Left ventricle myocardium inferior (tissue), 1 donor: ENCODE data around the gene PEX7. TPM values are rescaled to one million over a fixed set of nuclear protein-coding genes. Genes with fewer than 3 reads are reported as not detected.
"Not testable (repeated sequence)": the region's sequence is repeated elsewhere in the genome, so short reads cannot be mapped to it uniquely, and the experiment has no call there.

Experiments used
- DNase-seq: peaks from one replicate; pipeline ENCODE4 v3.0.0-alpha.2; 2020
- H3K27ac ChIP-seq: fragments of 200-600 bp; replicated peaks from 2 replicates; pipeline ENCODE4 v1.8.0; 2021
- H3K27me3 ChIP-seq: fragments of 200-600 bp; 2 replicates; pipeline ENCODE4 v1.8.0; 2021; ENCODE audit warnings: low read depth
- H3K36me3 ChIP-seq: fragments of 200-600 bp; 2 replicates; pipeline ENCODE4 v1.8.0; 2021
- H3K4me1 ChIP-seq: fragments of 200-600 bp; 2 replicates; pipeline ENCODE4 v1.8.0; 2021
- H3K4me3 ChIP-seq: fragments of 200-600 bp; 2 replicates; pipeline ENCODE4 v1.8.0; 2021; ENCODE audit warnings: mild to moderate bottlenecking, moderate library complexity
- H3K9me3 ChIP-seq: fragments of 200-600 bp; replicated peaks from 2 replicates; pipeline ENCODE4 v1.8.0; 2021
- CTCF ChIP-seq: fragments of 200-600 bp; IDR thresholded peaks from 2 replicates; pipeline ENCODE4 v1.8.0; 2021; ENCODE audit warnings: antibody characterized with exemption, mild to moderate bottlenecking, borderline replicate concordance
- intact Hi-C: fragments of 100-400 bp; cut with micrococcal nuclease; formaldehyde crosslinking; loops from one replicate; pipeline ENCODE4 v1.11.0; 2022
- total RNA-seq: library from RNA; stranded (reverse); fragmentation: NEBNext Ultra II Directional; extraction: Animal tissue kit (Norgen Biotek cat#: 25700); gene quantifications from one replicate; pipeline ENCODE4 v1.2.1, GENCODE V29; 2021
- donor health status: DM: no; HTN: yes; CAD: no; lungs with severe emphysema.

The PEX7 gene
- total RNA-seq, 1 donor from 2014 or later, result 14.8 TPM

GRCh38 chr6:136866872-136867416, 44.6 kb downstream of the PEX7 start:
- Histone ChIP-seq H3K27ac (no peak overlapping the region), H3K27me3 (no peaks in the 10 kb centered on the region)
- intact Hi-C loops, result no loop called here

GRCh38 chr6:136869451-136869850, 47.1 kb downstream of the PEX7 start:
- no peak overlapping the region for H3K4me3 ChIP-seq
- H3K27ac ChIP-seq, result no peak overlapping the region
- peaks cover 23% of the 10 kb centered on the region for H3K9me3 ChIP-seq
- H3K36me3 ChIP-seq, result peaks cover 40% of the 10 kb centered on the region
- intact Hi-C loops, result no loop called here
- H3K27me3 ChIP-seq, result no peaks in the 10 kb centered on the region
- no peak for TF ChIP-seq CTCF
- H3K4me1 ChIP-seq, result no peaks in the 10 kb centered on the region
- DNase-seq, result no peak

More at GRCh38 chr6:136866872-136867416, 44.6 kb downstream of the PEX7 start:
- Histone ChIP-seq H3K4me1 (no peaks in the 10 kb centered on the region), H3K36me3 (peaks cover 16% of the 10 kb centered on the region), H3K9me3 (no peaks in the 10 kb centered on the region), H3K4me3 (no peak overlapping the region)
- no peak for DNase-seq
- TF ChIP-seq CTCF, result no peak

GRCh38 chr6:136873748-136874147, 51.4 kb downstream of the PEX7 start:
- no peak overlapping the region for H3K27ac ChIP-seq
- peaks cover 41% of the 10 kb centered on the region for H3K9me3 ChIP-seq
- no peaks in the 10 kb centered on the region for H3K27me3 ChIP-seq
- no peak for TF ChIP-seq CTCF
- no peak overlapping the region for H3K4me3 ChIP-seq
- no peak for DNase-seq
- H3K36me3 ChIP-seq, result peaks cover 45% of the 10 kb centered on the region
- no peaks in the 10 kb centered on the region for H3K4me1 ChIP-seq
- intact Hi-C loops, result no loop called here

- peaks cover 41% of the 10 kb centered on the region for H3K9me3 ChIP-seq
Observed at GRCh38 chr6:136876469-136876868, 54.1 kb downstream of the PEX7 start.

GRCh38 chr6:136880748-136881460, 58.5 kb downstream of the PEX7 start:
- TF ChIP-seq CTCF, result no peak
- Histone ChIP-seq H3K27ac (no peak overlapping the region), H3K27me3 (no peaks in the 10 kb centered on the region), H3K36me3 (no peaks in the 10 kb centered on the region), H3K9me3 (peaks cover 6% of the 10 kb centered on the region), H3K4me1 (no peaks in the 10 kb centered on the region), H3K4me3 (no peak overlapping the region)
- intact Hi-C loops, result no loop called here
- no peak for DNase-seq

More at GRCh38 chr6:136876469-136876868, 54.1 kb downstream of the PEX7 start:
- H3K4me1 ChIP-seq, H3K27me3 ChIP-seq, intact Hi-C loops, DNase-seq, H3K27ac ChIP-seq, H3K4me3 ChIP-seq: not testable (repeated sequence)
- peaks cover 34% of the 10 kb centered on the region for H3K36me3 ChIP-seq

- H3K36me3 ChIP-seq, result no peaks in the 10 kb centered on the region
- no peaks in the 10 kb centered on the region for H3K9me3 ChIP-seq
- no peak for TF ChIP-seq CTCF
- intact Hi-C loops, result no loop called here
- DNase-seq, result no peak
- H3K27me3 ChIP-seq, result no peaks in the 10 kb centered on the region
- H3K27ac ChIP-seq, result no peak overlapping the region
- H3K4me1 ChIP-seq, result peaks cover 3% of the 10 kb centered on the region
- no peak overlapping the region for H3K4me3 ChIP-seq
Observed at GRCh38 chr6:136886091-136886490, 63.7 kb downstream of the PEX7 start.
